HG03066 (cell line): ENCODE measurements around the gene MYO3B.
"Not testable (repeated sequence)": the region's sequence is repeated elsewhere in the genome, so short reads cannot be mapped to it uniquely, and the experiment has no call there.

Experiments
- ATAC-seq: cut with Tn5 transposase; IDR thresholded peaks from one replicate; pipeline ENCODE4 v1.9.1; 2021; ENCODE audit warnings: low read depth; ENCODE audit not compliant: unreplicated experiment

MYO3B gene

GRCh38 chr2:170660409-170660808 lies 482.5 kb downstream of the MYO3B start:
- ATAC-seq = no peak

- no peak for ATAC-seq
These were observed 487.8 kb downstream of the MYO3B start for GRCh38 chr2:170665743-170666142.

- no peak for ATAC-seq
These were observed 492.0 kb downstream of the MYO3B start for GRCh38 chr2:170669909-170670308.

- ATAC-seq = no peak
These were observed 492.7 kb downstream of the MYO3B start for GRCh38 chr2:170670651-170671050.

- ATAC-seq = no peak
These were observed 493.1 kb downstream of the MYO3B start for GRCh38 chr2:170671079-170671478.

GRCh38 chr2:170674282-170674681 lies 496.3 kb downstream of the MYO3B start:
- ATAC-seq = not testable (repeated sequence)

GRCh38 chr2:170675701-170676100 lies 497.8 kb downstream of the MYO3B start:
- no peak for ATAC-seq

GRCh38 chr2:170679607-170680079 lies 501.7 kb downstream of the MYO3B start:
- no peak for ATAC-seq

- ATAC-seq = peak; percentile 88
These were observed 502.4 kb downstream of the MYO3B start for GRCh38 chr2:170680172-170680941.

- no peak for ATAC-seq
These were observed 503.4 kb downstream of the MYO3B start for GRCh38 chr2:170681311-170681710.

GRCh38 chr2:170685591-170685990 lies 507.6 kb downstream of the MYO3B start:
- ATAC-seq = no peak

- ATAC-seq = no peak
These were observed 511.5 kb downstream of the MYO3B start for GRCh38 chr2:170689481-170689880.

- no peak for ATAC-seq
These were observed 512.7 kb downstream of the MYO3B start for GRCh38 chr2:170690640-170691039.

- no peak for ATAC-seq
These were observed 516.4 kb downstream of the MYO3B start for GRCh38 chr2:170694316-170694715.

GRCh38 chr2:170695521-170696410 lies 517.8 kb downstream of the MYO3B start:
- no peak for ATAC-seq

GRCh38 chr2:170696948-170697347 lies 519.0 kb downstream of the MYO3B start:
- ATAC-seq = no peak

- ATAC-seq = no peak
These were observed 523.1 kb downstream of the MYO3B start for GRCh38 chr2:170701011-170701410.

GRCh38 chr2:170703776-170704476 lies 526.0 kb downstream of the MYO3B start:
- ATAC-seq = no peak
